HG03175 (cell line): ENCODE data around the gene TPCN1.

ENCODE experiments used
- ATAC-seq: cut with Tn5 transposase; IDR thresholded peaks from one replicate; pipeline ENCODE4 v1.9.1; 2021; ENCODE audit warnings: mild to moderate bottlenecking, moderate library complexity; ENCODE audit not compliant: unreplicated experiment

Gene TPCN1

DNA sequence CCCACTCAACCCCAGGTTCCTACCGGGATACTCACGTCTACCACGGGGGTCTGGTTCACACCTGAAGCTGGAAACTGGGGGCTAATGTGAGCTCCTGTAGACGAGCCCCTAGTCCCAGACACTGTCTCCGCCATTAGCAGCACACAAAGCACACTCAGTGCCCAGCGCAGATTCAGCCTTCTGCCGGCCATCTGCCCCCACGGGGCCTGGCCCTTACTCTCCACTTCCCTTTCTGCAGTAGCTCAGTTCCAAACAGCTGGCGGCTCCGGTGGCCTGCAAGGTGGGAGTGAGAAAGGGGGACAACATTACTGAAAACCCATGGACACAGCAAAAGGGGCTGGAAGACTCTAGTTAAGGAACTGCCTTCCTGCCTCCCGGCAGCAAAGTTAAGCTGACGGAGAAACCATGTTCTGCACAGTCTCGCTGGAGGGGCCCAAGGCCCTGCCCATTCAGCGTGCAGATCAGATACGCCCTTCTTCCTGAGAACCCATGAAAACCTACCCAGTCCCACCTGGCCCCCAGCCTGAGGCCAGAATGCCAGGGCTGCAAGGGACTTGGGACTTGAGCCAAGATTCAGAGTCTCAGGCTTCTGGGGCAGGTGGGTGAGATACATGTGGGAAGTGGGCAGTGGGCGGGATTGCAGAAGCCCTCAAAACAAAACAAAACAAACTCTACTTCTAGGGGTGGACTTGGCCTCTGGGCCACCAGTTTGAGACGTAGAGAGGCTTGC lies 111.6 kb downstream of the TPCN1 start:
- no peak for ATAC-seq

- ATAC-seq: no peak
Observed at GRCh38 chr12:113333418-113333750, 112.1 kb downstream of the TPCN1 start.

DNA sequence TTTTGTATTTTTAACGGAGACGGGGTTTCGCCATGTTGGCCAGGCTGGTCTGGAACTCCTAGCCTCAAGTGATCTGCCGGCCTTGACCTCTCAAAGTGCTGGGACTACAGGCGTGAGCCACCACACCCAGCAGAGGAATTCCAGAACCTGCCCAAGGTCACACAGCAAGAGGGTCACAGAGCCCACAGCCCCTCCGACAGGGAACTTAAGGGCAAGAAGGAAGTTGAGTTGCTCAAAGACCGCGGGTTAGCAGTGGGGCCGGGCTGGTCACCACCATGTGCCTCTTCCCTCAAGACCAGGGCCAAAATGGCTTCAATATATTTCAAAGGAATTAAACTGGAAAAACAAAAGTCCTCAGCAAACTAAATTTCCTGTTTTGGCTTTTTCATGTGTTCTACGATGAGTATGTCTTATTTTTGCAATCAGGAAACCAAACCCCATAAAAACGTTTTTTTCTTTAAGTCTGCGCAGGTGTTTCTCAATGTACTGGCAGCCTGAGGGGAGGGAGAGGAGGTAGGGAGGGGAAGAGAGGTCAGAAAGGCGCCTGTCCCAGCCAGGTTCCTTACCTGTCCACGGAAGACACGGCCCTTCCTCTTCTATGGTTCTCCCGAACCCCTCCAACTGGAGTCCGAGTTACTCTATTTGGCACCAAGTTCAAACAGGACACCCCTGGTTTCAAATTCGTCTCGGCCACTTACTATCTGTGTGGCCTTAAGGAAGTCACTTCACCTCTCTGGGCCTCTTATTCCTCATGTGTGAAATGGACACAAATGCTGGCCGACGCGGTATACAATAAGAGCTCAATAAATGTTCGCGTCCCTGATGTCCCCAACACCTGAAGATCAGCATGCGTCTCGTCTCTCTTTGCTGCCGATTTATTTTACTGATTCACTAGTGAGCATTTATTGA lies 112.9 kb downstream of the TPCN1 start:
- ATAC-seq: peak; percentile 12

- ATAC-seq: peak; percentile 94
Observed at GRCh38 chr12:113334786-113335539, 113.7 kb downstream of the TPCN1 start, which contains the start of gene SLC8B1. SLC8B1 (minus strand) TSS chr12:113335109; CDS start chr12:113332878, 2,231 bp downstream.

GRCh38 chr12:113339540-113339939 lies 118.3 kb downstream of the TPCN1 start:
- ATAC-seq: no peak

GRCh38 chr12:113340061-113340460 lies 118.8 kb downstream of the TPCN1 start:
- no peak for ATAC-seq

- ATAC-seq: no peak
Observed at GRCh38 chr12:113341535-113341934, 120.3 kb downstream of the TPCN1 start.

GRCh38 chr12:113345318-113345717 lies 124.1 kb downstream of the TPCN1 start:
- no peak for ATAC-seq

DNA sequence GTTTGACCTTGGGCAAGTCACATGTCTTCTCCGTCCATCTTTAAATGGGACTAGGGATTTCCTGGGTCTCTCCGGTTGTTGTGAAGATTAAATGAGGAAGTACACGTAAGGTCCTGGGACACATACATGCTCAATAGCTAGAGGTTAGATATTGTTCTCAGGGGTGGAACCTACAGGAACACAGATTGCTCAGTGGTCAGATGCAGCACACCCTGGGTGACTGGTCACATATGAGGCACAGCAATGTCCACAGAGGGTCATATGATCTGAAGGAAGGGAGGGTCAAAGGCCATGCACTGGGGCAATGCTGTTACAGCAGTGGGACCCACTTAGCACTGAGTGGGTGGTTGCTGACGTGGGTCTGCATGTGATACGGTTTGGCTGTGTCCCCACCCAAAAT lies 125.1 kb downstream of the TPCN1 start:
- no peak for ATAC-seq

GRCh38 chr12:113347107-113347506 lies 125.8 kb downstream of the TPCN1 start:
- no peak for ATAC-seq

DNA sequence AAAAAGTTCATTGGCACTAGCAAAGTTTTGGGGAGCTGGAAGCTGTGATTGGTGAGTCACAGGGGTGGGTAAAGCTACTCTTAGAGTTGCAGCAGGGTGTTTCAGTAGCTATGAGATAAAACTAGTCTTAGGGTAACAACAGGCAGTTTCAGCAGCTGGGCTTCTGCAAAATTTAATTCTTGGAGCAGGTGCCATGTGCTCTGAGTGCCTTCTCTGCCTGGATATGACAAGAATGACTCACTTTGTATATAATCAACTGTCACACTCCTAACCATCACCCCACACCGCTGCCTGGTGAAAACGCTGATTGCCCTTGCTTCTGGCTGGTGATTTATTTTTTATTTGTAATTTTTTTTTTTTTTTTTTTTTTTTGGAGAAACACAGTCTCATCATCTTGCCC lies 126.6 kb downstream of the TPCN1 start:
- ATAC-seq: no peak
